Keratinocyte (primary cell): ENCODE results near the gene SLC25A15. TPM values are rescaled to one million over a fixed set of nuclear protein-coding genes. Genes with fewer than 3 reads are reported as not detected.

Experiments
- DNase-seq: peaks from one replicate; pipeline ENCODE4 v3.0.0-alpha.2; 2011; ENCODE audit warnings: low read depth, missing footprints, low spot score
- FAIRE-seq: peaks from 2 replicates; lab custom pipeline; 2011; peaks lifted over from hg19 to GRCh38; lab: Jason Lieb, UNC
- H2AFZ ChIP-seq: 2 replicates; pipeline ENCODE4 v1.6.0; 2012; ENCODE audit warnings: low read length, control low read depth, inconsistent platforms; ENCODE audit not compliant: control insufficient read depth
- H3K27ac ChIP-seq: 2 replicates; pipeline ENCODE4 v1.5.1; 2011; ENCODE audit warnings: low read length; ENCODE audit not compliant: control insufficient read depth, insufficient read depth
- H3K27me3 ChIP-seq: 3 replicates; pipeline ENCODE4 v1.6.0; 2011; ENCODE audit warnings: low read length; ENCODE audit not compliant: control insufficient read depth, insufficient read depth; ENCODE audit errors: extremely low read depth
- H3K36me3 ChIP-seq, 2 experiments: 2 replicates in 1 of 2; 3 replicates in 1 of 2; pipeline ENCODE4 v1.5.1; 2011; ENCODE audit warnings: low read length in 2 of 2, mild to moderate bottlenecking in 1 of 2; ENCODE audit not compliant: control insufficient read depth in 2 of 2, insufficient read depth in 2 of 2; ENCODE audit errors: extremely low read depth in 1 of 2
- H3K4me1 ChIP-seq: 3 replicates; pipeline ENCODE4 v1.5.1; 2011; ENCODE audit warnings: low read length; ENCODE audit not compliant: control insufficient read depth, insufficient read depth; ENCODE audit errors: extremely low read depth
- H3K4me2 ChIP-seq: 3 replicates; pipeline ENCODE4 v1.6.0; 2011; ENCODE audit warnings: low read depth, low read length; ENCODE audit not compliant: control insufficient read depth, insufficient read depth; ENCODE audit errors: extremely low read depth
- H3K4me3 ChIP-seq, 3 experiments: fragments of 200-600 bp in 1 of 3; sonication (generic) in 1 of 3; 2 replicates in 2 of 3; 3 replicates in 1 of 3; pipeline ENCODE4 v1.5.1; 2011 to 2016; ENCODE audit warnings: low read length in 3 of 3, mild to moderate bottlenecking in 3 of 3, control low read depth in 2 of 3, inconsistent platforms in 1 of 3, low read depth in 1 of 3, mixed read lengths in 1 of 3, mixed run types in 1 of 3, moderate library complexity in 1 of 3; ENCODE audit not compliant: control insufficient read depth in 2 of 3, insufficient read depth in 2 of 3; ENCODE audit errors: extremely low read depth in 1 of 3
- H3K79me2 ChIP-seq: 2 replicates; pipeline ENCODE4 v1.6.0; 2012; ENCODE audit warnings: low read length; ENCODE audit not compliant: control insufficient read depth, insufficient read depth
- H3K9ac ChIP-seq: 3 replicates; pipeline ENCODE4 v1.6.0; 2011; ENCODE audit warnings: low read length; ENCODE audit not compliant: control insufficient read depth, insufficient read depth; ENCODE audit errors: extremely low read depth
- H3K9me1 ChIP-seq: 3 replicates; pipeline ENCODE4 v1.6.0; 2011; ENCODE audit warnings: low read length; ENCODE audit not compliant: control insufficient read depth, insufficient read depth; ENCODE audit errors: extremely low read depth
- H3K9me3 ChIP-seq: 2 replicates; pipeline ENCODE4 v1.5.1; 2012; ENCODE audit warnings: low read depth, low read length; ENCODE audit not compliant: control insufficient read depth
- H4K20me1 ChIP-seq: 3 replicates; pipeline ENCODE4 v1.6.0; 2011; ENCODE audit warnings: low read length; ENCODE audit not compliant: control insufficient read depth, insufficient read depth; ENCODE audit errors: extremely low read depth
- EZH2 ChIP-seq: IDR thresholded peaks from one replicate; pipeline ENCODE4 v1.6.1; 2012; ENCODE audit warnings: inconsistent platforms, mild to moderate bottlenecking, low read length, moderate library complexity
- dilution Hi-C: fragments of 300-500 bp; cut with MboI; formaldehyde crosslinking; loops from one replicate; pipeline ENCODE4 v1.7.0; 2020; ENCODE audit warnings: low sequenced_read_pairs; ENCODE audit not compliant: extremely low pct_ligation_motif_present
- polyA plus RNA-seq, 5 experiments: library from polyadenylated mRNA; depleted of rRNA in 3 of 5; stranded (reverse) in 3 of 5; stranded (forward) in 1 of 5; unstranded in 1 of 5; fragments of >200 nt; gene quantifications; 1 replicate in 1 of 5; 2 replicates in 3 of 5; 3 replicates in 1 of 5; pipeline versions ENCODE4 v1.2.1 to v1.2.3, GENCODE V29; 2011 to 2012; ENCODE audit warnings: missing spikeins in 2 of 5, low read depth in 1 of 5, low replicate concordance in 1 of 5
- TF ChIP-seq, protein P1 (sequence below), 3 experiments: IDR thresholded peaks in 1 of 3; conservative IDR thresholded peaks in 1 of 3; optimal IDR thresholded peaks in 1 of 3; 2 replicates in 2 of 3; 3 replicates in 1 of 3; pipeline versions ENCODE3 to v1.5.1; 2011; ENCODE audit warnings: low read length in 3 of 3, mild to moderate bottlenecking in 3 of 3, moderate library complexity in 2 of 3, control low read depth in 1 of 3, inconsistent platforms in 1 of 3; ENCODE audit not compliant: insufficient read depth in 2 of 3; ENCODE audit errors: extremely low read depth in 1 of 3

The SLC25A15 gene
- polyA plus RNA-seq, 1 donor (not counting 4 experiments of a cell fraction or from before 2014, with no cell fraction given) = 13.1 TPM

DNA sequence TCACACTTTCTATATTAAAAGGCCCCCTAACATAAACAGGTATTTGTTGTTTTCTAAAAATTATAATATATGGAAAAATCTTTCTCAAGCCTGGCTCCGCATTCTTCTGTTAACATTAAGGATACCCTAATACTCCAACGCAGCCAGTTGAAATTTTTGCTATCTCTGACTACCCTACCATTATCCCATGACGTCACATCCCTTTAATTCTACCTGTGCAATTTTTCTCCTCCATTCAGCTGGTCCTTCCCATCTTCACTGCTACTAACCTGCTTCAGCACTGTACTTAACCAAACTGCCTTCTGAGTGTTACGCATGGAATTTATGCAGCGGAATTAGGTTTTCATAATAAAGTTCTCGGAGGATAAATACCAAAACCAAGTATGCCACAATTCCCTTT is 19.4 kb upstream of the SLC25A15 start:
- peaks cover 7% of the 10 kb centered on the region for H3K4me1 ChIP-seq
- peak overlapping the region; percentile 84 for H3K9ac ChIP-seq
- no peaks in the 10 kb centered on the region for H3K9me3 ChIP-seq
- H3K4me3 ChIP-seq = peak overlapping the region; percentile 61 to 95 (median 61)
- peaks cover 0 to 2% of the 10 kb centered on the region in 2 experiments for H3K36me3 ChIP-seq
- H3K9me1 ChIP-seq = no peaks in the 10 kb centered on the region
- H3K27me3 ChIP-seq = no peaks in the 10 kb centered on the region
- dilution Hi-C loops = no loop called here
- no peak overlapping the region for H2AFZ ChIP-seq
- H4K20me1 ChIP-seq = no peaks in the 10 kb centered on the region
- H3K27ac ChIP-seq = peak overlapping the region; percentile 73
- no peak for DNase-seq
- peak overlapping the region; percentile 90 for H3K4me2 ChIP-seq
- no peak for FAIRE-seq
- TF ChIP-seq, protein P1, sequence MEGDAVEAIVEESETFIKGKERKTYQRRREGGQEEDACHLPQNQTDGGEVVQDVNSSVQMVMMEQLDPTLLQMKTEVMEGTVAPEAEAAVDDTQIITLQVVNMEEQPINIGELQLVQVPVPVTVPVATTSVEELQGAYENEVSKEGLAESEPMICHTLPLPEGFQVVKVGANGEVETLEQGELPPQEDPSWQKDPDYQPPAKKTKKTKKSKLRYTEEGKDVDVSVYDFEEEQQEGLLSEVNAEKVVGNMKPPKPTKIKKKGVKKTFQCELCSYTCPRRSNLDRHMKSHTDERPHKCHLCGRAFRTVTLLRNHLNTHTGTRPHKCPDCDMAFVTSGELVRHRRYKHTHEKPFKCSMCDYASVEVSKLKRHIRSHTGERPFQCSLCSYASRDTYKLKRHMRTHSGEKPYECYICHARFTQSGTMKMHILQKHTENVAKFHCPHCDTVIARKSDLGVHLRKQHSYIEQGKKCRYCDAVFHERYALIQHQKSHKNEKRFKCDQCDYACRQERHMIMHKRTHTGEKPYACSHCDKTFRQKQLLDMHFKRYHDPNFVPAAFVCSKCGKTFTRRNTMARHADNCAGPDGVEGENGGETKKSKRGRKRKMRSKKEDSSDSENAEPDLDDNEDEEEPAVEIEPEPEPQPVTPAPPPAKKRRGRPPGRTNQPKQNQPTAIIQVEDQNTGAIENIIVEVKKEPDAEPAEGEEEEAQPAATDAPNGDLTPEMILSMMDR (optimal IDR thresholded peaks at IDR 0.05 in 1 of 3, IDR thresholded peaks at IDR 0.05 in 1 of 3, conservative IDR thresholded peaks at IDR 0.05 in 1 of 3; ENCODE audit: extremely low read depth in 1 of 3, insufficient read depth in 2 of 3, low read length in 3 of 3) = no peak
- no peak for TF ChIP-seq EZH2
- peaks cover 15% of the 10 kb centered on the region for H3K79me2 ChIP-seq

DNA sequence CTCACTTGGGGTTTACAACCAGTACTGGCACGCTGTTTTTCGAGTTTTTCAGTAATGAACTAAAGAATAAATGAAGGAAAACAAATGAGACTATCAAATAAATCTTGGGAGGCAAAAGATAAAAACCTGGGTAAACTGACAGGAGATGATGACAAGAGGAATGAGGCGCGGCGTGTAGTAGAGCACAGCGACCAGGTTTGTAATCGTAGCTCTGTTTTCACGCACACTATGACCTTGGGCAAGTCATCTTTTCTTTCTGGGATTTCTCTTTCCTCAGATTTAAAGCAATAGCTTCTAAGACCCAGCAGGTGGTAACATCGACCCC is 18.8 kb upstream of the SLC25A15 start:
- H3K4me1 ChIP-seq = peaks cover 7% of the 10 kb centered on the region
- H3K9ac ChIP-seq = peak overlapping the region; percentile 84
- H3K27me3 ChIP-seq = no peaks in the 10 kb centered on the region
- no peaks in the 10 kb centered on the region for H3K9me1 ChIP-seq
- H3K79me2 ChIP-seq = peaks cover 15% of the 10 kb centered on the region
- H3K36me3 ChIP-seq = peaks cover 0 to 2% of the 10 kb centered on the region in 2 experiments
- no peak for TF ChIP-seq EZH2
- TF ChIP-seq, protein P1 (optimal IDR thresholded peaks at IDR 0.05 in 1 of 3, IDR thresholded peaks at IDR 0.05 in 1 of 3, conservative IDR thresholded peaks at IDR 0.05 in 1 of 3; ENCODE audit: extremely low read depth in 1 of 3, insufficient read depth in 2 of 3, low read length in 3 of 3) = no peak
- dilution Hi-C loops = no loop called here
- H3K9me3 ChIP-seq = no peaks in the 10 kb centered on the region
- peak overlapping the region; percentile 61 to 95 (median 61) for H3K4me3 ChIP-seq
- no peaks in the 10 kb centered on the region for H4K20me1 ChIP-seq
- peak overlapping the region; percentile 84 for H2AFZ ChIP-seq
- DNase-seq = no peak
- peak overlapping the region; percentile 90 for H3K4me2 ChIP-seq
- no peak for FAIRE-seq
- H3K27ac ChIP-seq = peak overlapping the region; percentile 73
